ENCODE measurements around the gene CHST14.

The CHST14 gene

GRCh38 chr15:40456299-40456712, 14.5 kb upstream of the CHST14 start:
- DNase-seq (ENCODE audit: low read depth) = no peak
- H3K4me3 ChIP-seq (ENCODE audit: low read depth, low read length) = no peak overlapping the region
- no peak for TF ChIP-seq CTCF (IDR thresholded peaks at IDR 0.05; ENCODE audit: control insufficient read depth, extremely low read depth, insufficient read depth)

- TF ChIP-seq CTCF (IDR thresholded peaks at IDR 0.05; ENCODE audit: control insufficient read depth, extremely low read depth, insufficient read depth) = no peak
- no peak for DNase-seq (ENCODE audit: low read depth)
- no peak overlapping the region for H3K4me3 ChIP-seq (ENCODE audit: low read depth, low read length)
Observed at GRCh38 chr15:40456738-40457137, 14.0 kb upstream of the CHST14 start.

GRCh38 chr15:40458495-40459371, 12.1 kb upstream of the CHST14 start:
- no peak overlapping the region for H3K4me3 ChIP-seq (ENCODE audit: low read depth, low read length)
- TF ChIP-seq CTCF (IDR thresholded peaks at IDR 0.05; ENCODE audit: control insufficient read depth, extremely low read depth, insufficient read depth) = no peak
- no peak for DNase-seq (ENCODE audit: low read depth)

GRCh38 chr15:40459391-40460015, 11.3 kb upstream of the CHST14 start:
- no peak for DNase-seq (ENCODE audit: low read depth)
- H3K4me3 ChIP-seq (ENCODE audit: low read depth, low read length) = no peak overlapping the region
- TF ChIP-seq CTCF (IDR thresholded peaks at IDR 0.05; ENCODE audit: control insufficient read depth, extremely low read depth, insufficient read depth) = no peak

- TF ChIP-seq CTCF (IDR thresholded peaks at IDR 0.05; ENCODE audit: control insufficient read depth, extremely low read depth, insufficient read depth) = no peak
- H3K4me3 ChIP-seq (ENCODE audit: low read depth, low read length) = no peak overlapping the region
- DNase-seq (ENCODE audit: low read depth) = no peak
Observed at GRCh38 chr15:40460404-40460803, 10.4 kb upstream of the CHST14 start.

GRCh38 chr15:40461958-40462357, 8.8 kb upstream of the CHST14 start:
- DNase-seq (ENCODE audit: low read depth) = no peak
- H3K4me3 ChIP-seq (ENCODE audit: low read depth, low read length) = no peak overlapping the region
- no peak for TF ChIP-seq CTCF (IDR thresholded peaks at IDR 0.05; ENCODE audit: control insufficient read depth, extremely low read depth, insufficient read depth)
